ENCODE results near the gene KCNB1. TPM values are rescaled to one million over a fixed set of nuclear protein-coding genes. Genes with fewer than 3 reads are reported as not detected.
A peak's percentile ranks its signal among the peaks of the same experiment; 100 is the strongest.

The KCNB1 gene
- total and polyA plus RNA-seq, 8 donors, result 0.12 to 21.0 (median 2.3) TPM; not detected in 1

DNA sequence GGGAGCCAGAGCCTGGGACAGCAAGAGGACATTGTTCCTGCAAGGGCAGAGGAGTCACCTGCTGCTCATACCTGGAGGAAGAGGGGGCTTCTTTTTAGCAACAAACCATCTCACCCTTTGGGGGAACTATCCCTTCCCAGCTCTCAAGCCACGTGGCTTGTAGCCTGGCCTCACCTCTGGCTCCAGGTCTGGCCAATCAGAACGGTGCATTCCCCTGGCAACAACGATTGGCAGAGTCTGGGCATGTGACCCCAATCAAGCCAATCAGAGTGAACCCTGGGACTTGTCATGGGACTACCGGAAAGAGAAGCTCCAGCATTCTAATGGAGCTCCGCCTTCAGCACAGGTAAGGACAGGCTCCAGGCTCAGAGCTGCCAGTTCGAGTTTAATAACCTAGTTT is 33.6 kb downstream of the KCNB1 start:
- Histone ChIP-seq H3K9me3 (no peaks in the 10 kb centered on the region), H3K36me3 (no peaks in the 10 kb centered on the region), H3K4me3 (no peak overlapping the region), H3K4me1 (peaks cover 0 to 66% (median 45%) of the 10 kb centered on the region in 4 donors), H3K27ac (peak overlapping the region in 2 of 5 donors; percentile 68 to 84), H3K27me3 (peaks cover 0 to 34% (median 0%) of the 10 kb centered on the region in 3 donors)
- peak in 1 of 2 donors; percentile 13 for DNase-seq
- WGBS, 5 donors, result 68 to 82% (median 79%) methylated on average over 6 of the region's 6 CpGs
- intact Hi-C loops (cut with DNase I; ENCODE audit: low total_unique reads), result no loop called here
- no peak for TF ChIP-seq EP300 (IDR thresholded peaks at IDR 0.05)
- no peak for TF ChIP-seq POLR2AphosphoS5 (IDR thresholded peaks at IDR 0.05)
- TF ChIP-seq, protein P1, sequence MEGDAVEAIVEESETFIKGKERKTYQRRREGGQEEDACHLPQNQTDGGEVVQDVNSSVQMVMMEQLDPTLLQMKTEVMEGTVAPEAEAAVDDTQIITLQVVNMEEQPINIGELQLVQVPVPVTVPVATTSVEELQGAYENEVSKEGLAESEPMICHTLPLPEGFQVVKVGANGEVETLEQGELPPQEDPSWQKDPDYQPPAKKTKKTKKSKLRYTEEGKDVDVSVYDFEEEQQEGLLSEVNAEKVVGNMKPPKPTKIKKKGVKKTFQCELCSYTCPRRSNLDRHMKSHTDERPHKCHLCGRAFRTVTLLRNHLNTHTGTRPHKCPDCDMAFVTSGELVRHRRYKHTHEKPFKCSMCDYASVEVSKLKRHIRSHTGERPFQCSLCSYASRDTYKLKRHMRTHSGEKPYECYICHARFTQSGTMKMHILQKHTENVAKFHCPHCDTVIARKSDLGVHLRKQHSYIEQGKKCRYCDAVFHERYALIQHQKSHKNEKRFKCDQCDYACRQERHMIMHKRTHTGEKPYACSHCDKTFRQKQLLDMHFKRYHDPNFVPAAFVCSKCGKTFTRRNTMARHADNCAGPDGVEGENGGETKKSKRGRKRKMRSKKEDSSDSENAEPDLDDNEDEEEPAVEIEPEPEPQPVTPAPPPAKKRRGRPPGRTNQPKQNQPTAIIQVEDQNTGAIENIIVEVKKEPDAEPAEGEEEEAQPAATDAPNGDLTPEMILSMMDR (IDR thresholded peaks at IDR 0.05), result no peak
- TF ChIP-seq POLR2A (IDR thresholded peaks at IDR 0.05), result no peak

DNA sequence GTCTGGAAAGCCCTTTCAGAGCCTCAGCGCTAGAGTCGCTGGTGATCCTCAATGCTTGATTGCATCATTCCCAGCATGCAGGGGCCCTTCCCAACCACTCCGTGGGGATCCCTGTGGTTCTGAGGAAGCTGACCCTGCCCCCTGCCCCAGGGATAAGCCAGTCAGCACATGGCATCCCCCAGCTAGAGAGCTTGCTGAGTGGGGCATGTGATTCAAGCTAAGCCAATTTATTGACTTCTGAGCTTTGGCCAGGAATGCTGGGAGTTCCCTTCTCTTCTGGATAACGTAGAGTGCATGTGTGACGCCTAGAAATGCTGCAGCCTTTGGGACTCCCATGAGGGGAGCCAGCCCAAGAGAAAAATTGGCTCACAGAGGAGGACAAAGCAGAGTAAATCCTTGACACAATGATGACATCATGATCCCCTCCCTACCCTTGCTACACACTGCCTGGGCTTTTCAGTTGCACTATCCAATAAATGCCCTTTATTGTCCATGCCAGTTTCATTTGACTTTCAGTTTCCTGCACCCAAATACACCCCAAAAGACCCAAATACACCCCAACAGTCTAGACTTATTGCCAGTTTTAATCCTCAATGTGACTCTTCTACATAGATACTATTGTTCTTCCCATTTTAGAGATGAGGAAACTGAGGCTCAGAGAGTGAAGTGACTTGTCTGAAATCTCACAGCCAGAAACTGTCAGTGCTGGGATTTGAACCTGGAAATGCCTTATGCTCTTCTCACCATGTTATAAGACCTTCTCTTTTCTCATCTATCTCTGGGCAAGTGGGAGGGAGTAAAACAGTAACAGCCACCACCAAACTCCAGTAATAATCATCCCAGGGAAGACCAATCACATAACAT is 34.3 kb downstream of the KCNB1 start:
- Histone ChIP-seq H3K9me3 (no peaks in the 10 kb centered on the region), H3K4me3 (no peak overlapping the region), H3K27me3 (peaks cover 0 to 34% (median 0%) of the 10 kb centered on the region in 3 donors), H3K27ac (peak overlapping the region in 4 of 5 donors; percentile 55 to 84 (median 68)), H3K36me3 (no peaks in the 10 kb centered on the region), H3K4me1 (peaks cover 0 to 66% (median 45%) of the 10 kb centered on the region in 4 donors)
- peak in 1 of 2 donors; percentile 85 for DNase-seq
- WGBS, 5 donors, result 43 to 55% (median 49%) methylated on average over 5 of the region's 5 CpGs
- no peak for TF ChIP-seq POLR2A (IDR thresholded peaks at IDR 0.05)
- no peak for TF ChIP-seq EP300 (IDR thresholded peaks at IDR 0.05)
- TF ChIP-seq POLR2AphosphoS5 (IDR thresholded peaks at IDR 0.05), result peak in 1 of 3 donors; percentile 72
- intact Hi-C loops (cut with DNase I; ENCODE audit: low total_unique reads), result no loop called here

DNA sequence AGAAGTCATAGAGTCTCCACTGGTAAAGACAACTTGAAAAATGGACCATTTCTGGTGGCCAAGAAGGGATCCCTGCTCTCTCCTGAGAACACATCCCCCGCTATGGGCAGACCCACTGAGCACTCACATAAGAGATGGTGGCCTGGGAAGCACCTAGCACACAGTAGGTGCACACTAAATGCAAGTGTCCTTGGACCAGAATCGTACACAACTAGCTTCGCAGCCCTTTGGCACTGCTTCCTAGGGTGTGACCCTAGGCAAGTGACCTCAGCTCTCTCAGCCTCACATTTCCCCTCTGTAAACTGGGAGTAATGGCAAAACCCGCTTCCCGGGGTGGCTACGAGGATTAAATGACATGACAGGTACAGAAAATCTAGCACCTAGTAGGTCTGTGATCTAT is 35.1 kb downstream of the KCNB1 start:
- H3K36me3 ChIP-seq, result no peaks in the 10 kb centered on the region
- TF ChIP-seq POLR2A (IDR thresholded peaks at IDR 0.05) (no peak), EP300 (IDR thresholded peaks at IDR 0.05) (no peak), POLR2AphosphoS5 (IDR thresholded peaks at IDR 0.05) (no peak)
- TF ChIP-seq, protein P1 (IDR thresholded peaks at IDR 0.05), result no peak
- H3K27ac ChIP-seq, result peak overlapping the region in 4 of 5 donors; percentile 55 to 84 (median 68)
- peaks cover 0 to 30% (median 0%) of the 10 kb centered on the region in 3 donors for H3K27me3 ChIP-seq
- H3K4me1 ChIP-seq, result peaks cover 0 to 62% (median 43%) of the 10 kb centered on the region in 4 donors
- intact Hi-C loops (cut with DNase I; ENCODE audit: low total_unique reads), result no loop called here
- 68 to 79% (median 79%) methylated on average over 6 of the region's 6 CpGs for WGBS, 5 donors
- no peak for DNase-seq
- H3K9me3 ChIP-seq, result no peaks in the 10 kb centered on the region
- H3K4me3 ChIP-seq, result no peak overlapping the region

DNA sequence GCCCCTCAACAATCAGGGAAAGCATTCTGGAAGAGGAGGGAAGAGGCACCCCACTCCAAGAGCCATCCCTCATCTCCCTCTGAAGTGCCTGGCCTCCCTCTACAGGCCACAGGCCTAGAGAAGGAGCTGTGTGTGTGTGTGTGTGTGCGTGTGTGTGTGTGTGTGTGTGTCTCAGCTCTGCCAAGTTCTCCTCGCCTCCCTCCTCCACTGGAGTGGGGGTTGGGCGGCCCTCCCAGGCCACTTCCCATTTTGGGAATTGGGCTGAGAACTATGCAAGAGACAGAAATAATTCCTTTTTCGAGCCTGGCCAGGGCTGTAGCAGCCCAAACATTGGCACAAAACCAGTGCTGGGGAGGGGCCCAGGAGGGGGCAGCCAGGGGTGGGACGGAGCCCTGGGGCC is 35.7 kb downstream of the KCNB1 start:
- no peaks in the 10 kb centered on the region for H3K36me3 ChIP-seq
- 20 to 52% (median 30%) methylated on average over 5 of the region's 5 CpGs for WGBS, 5 donors
- TF ChIP-seq POLR2AphosphoS5 (IDR thresholded peaks at IDR 0.05) (peak in 1 of 3 donors; percentile 51), EP300 (IDR thresholded peaks at IDR 0.05) (peak; percentile 45), POLR2A (IDR thresholded peaks at IDR 0.05) (no peak)
- TF ChIP-seq, protein P1 (IDR thresholded peaks at IDR 0.05), result no peak
- no peaks in the 10 kb centered on the region for H3K9me3 ChIP-seq
- intact Hi-C loops (cut with DNase I; ENCODE audit: low total_unique reads), result no loop called here
- H3K4me3 ChIP-seq, result no peak overlapping the region
- H3K27ac ChIP-seq, result peak overlapping the region in 4 of 5 donors; percentile 55 to 84 (median 68)
- H3K4me1 ChIP-seq, result peaks cover 0 to 57% (median 38%) of the 10 kb centered on the region in 4 donors
- peak; percentile 27 to 93 for DNase-seq
- peaks cover 0 to 25% (median 0%) of the 10 kb centered on the region in 3 donors for H3K27me3 ChIP-seq

All from stomach (tissue), 9 donors.